ENCODE results near the gene RRP8.

RRP8 gene

DNA sequence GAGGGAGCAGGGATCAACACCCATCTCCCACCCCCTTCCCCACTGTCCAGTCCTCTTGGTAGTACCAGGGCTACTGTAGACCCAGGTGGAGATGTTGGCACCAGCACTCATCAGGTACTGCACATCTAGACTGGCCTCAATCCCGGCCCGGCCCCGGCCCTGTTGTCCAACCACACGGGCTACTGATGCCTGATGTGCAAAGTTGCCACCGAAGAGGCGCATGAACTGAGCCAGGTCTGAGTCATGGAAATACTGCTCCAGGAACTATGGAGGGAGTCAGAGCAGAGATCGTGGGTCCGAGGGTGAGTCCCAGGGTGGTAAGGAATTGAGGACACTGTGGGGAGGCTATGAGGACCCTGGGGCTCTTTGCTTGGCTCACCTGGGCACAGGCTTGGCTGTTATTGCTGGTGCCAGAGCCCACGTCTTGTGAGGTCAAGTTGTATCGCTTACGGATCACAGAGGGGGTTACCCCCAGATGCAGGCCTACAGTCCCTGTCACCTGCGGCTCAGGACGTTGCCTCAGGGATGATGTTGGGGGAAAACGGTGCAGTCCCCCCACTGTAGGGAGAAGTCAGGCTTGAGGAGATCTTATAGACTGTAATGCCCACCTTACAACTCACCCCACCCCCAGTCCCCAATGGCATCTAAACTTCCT lies 13.3 kb upstream of the RRP8 start:
- no peak for DNase-seq

DNA sequence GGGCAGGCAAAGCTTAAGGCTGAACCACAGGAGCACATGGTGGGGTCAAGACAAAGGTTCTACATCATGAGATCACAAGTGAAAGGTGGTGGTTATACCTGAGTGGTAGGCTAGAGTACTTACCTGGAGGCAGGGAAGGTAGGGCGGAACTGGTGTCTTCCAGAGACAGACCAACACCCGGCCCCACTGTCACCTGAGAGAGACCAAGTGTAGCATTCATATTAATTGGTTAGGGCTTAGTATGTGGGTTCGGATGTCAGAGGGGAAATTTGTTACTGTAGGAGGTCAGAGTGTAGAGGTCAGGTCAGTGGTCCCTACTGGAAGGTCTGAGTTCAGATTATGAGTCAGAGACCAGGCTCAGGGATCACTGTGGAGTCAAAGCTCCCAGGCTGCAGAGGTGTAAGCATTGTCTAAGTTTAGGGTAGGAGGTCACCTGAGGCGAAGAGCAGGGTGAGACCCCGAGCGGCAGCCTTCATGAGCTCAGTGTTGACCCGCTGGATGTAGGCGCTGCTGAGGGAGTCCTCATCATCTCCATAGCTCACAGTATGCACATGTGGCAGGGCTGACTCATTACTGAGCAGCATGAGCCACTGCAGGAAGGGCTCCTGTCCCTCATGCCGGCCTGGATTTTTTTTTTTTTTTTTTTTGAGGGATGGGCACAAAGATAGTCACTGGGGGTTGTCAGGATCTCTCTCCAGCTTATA lies 12.6 kb upstream of the RRP8 start:
- no peak for DNase-seq

- DNase-seq: no peak
These were observed 11.6 kb upstream of the RRP8 start for GRCh38 chr11:6615046-6615445.

DNA sequence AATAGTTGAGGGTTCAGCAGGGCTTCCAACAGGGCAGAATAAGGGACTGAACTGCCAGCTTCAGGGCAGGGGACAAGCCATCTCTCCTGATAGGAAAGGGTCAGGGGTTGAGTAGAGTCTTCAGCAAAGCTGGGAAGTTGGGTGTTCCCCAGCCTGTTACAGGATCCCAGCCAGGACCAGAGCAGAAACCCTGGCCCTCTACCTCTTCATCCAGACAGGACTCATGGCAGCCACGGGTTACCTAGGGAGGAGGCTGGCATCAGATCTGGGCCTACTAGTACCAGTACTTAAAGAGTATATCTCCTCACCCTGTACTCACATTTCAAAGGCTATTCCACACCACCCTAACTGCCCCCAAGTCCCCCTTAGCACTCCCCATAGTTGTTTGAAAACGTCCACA lies 11.0 kb upstream of the RRP8 start:
- DNase-seq: no peak

- DNase-seq: no peak
These were observed 10.1 kb upstream of the RRP8 start for GRCh38 chr11:6613496-6613895.

DNA sequence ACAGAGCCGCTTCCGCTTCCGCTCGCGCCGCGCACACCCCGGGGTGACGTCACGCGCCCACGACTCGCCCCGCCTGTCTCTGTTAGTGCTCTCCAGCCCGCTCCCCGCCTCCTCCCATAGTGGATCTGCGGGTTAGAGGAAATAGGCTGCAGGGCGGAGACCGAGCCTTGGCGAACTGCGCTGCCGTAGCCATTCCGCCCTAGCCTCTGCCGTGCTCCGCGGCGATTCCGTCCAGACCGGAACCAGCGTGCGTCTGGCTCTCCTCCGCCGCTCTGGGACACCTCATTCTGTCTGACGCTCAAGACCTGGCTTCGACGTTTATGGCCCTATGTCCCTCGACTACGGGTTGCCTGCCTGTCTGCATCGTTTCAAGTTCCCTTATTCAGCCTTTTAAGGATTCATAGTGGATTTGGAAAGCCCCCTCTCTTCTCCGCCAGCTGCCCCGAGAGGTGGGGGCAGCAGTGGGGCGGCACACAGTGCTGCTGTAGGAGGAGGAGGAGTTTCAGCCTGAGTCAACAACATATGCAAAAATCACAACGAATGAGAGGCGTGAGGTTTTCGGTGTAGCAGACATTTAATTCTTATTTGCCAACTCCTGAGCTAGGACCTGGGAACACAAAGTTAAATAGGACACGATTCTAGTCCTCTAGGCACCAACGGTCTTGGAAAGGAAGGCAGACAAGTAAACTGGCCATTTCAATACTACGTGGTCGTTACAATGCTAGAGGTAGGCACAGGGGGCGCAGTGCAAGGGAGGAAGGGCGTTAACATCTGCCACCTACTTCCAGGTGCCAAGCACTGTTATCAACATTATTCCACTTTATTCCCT lies 9.0 kb upstream of the RRP8 start, which contains the start of gene TAF10:
TSS of gene TAF10 (minus strand) at position 4 of the 829 bp plus-strand sequence. CDS start 27 bp downstream, outside the sequence.
- DNase-seq: peak; percentile 97

DNA sequence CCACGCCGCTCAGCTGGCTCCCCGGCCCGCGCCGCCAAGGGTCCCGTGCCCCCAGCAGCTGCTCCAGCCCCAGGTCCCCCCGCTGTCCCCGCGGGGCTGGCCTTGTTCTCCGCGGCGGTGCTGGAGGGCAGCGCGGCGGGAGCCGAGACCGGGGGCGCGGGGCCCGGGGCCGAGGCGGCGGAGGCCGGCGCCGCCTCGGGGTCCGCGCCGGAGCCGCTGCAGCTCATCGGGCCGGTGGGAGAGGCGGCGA lies 8.5 kb upstream of the RRP8 start:
- no peak for DNase-seq

DNA sequence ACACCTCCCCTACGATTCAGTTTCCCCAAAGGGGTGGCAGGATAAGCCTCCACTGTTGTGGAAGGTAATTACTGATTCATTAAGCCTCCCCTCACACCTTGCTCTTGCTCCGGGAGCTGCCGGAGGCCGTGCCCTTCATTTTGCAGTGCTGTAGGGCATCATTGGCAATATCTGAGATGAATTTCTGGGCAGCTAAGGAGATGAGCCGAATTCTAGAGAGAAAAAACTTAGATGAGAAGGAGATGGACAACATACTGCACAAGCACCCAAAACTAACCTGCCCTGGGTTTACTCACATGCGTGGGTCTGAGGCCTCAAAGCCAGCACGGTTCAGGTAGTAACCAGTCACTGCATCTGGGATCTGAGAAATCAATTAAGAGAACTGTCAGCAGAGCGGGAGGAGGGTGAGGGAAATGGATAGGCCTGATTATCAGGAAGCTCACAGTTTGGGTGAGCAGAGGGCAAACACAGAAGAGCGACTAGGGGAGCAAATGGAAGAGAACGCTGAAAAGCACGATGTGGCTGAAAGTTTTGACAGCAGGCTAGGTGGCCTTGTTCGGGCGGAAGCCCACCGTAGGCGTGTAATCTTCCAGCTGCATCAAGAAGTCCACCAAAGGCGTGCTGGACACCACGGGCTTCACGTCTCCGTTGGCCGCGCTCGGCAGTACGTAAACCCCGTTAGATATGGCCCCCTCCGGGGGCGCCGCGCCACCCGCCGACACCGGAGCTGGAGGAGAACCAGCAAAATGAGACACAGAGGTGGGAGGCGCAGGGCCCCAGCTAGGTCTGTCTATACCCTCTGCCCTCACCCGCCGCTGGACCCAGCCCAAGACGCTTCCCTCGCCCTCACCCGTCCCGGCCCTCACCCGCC lies 7.9 kb upstream of the RRP8 start:
- DNase-seq: peak; percentile 37

DNA sequence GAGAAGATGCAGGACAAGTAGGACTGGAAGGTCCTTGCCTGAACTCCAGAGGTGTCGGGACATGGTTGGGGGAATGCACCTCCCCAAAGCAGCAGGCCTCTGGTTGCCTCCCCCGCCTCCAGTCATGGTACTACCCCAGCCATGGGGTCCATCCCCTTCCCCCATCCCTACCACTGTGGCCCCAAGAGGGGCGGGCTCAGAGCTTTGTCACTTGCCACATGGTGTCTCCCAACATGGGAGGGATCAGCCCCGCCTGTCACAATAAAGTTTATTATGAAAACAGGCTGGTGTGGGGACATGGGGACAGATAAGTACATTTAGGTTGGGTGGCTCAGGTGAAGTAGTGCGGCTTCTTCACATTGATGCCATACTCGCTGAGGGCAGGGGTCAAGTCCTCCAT lies 7.2 kb upstream of the RRP8 start:
- DNase-seq: peak; percentile 41

DNA sequence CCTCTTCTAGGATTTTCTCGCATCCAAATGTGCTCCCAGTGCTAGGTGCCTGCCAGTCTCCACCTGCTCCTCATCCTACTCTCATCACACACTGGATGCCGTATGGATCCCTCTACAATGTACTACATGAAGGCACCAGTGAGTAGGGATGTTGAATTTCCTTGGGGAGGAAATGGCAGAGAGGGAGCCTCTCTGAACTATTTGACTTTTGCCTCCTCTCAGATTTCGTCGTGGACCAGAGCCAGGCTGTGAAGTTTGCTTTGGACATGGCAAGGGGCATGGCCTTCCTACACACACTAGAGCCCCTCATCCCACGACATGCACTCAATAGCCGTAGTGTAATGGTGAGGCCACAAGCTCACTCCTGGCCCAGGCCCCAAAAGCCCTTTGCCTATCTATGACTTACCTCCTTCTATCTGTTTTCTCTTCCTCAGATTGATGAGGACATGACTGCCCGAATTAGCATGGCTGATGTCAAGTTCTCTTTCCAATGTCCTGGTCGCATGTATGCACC lies 6.1 kb upstream of the RRP8 start:
- DNase-seq: peak; percentile 15

DNA sequence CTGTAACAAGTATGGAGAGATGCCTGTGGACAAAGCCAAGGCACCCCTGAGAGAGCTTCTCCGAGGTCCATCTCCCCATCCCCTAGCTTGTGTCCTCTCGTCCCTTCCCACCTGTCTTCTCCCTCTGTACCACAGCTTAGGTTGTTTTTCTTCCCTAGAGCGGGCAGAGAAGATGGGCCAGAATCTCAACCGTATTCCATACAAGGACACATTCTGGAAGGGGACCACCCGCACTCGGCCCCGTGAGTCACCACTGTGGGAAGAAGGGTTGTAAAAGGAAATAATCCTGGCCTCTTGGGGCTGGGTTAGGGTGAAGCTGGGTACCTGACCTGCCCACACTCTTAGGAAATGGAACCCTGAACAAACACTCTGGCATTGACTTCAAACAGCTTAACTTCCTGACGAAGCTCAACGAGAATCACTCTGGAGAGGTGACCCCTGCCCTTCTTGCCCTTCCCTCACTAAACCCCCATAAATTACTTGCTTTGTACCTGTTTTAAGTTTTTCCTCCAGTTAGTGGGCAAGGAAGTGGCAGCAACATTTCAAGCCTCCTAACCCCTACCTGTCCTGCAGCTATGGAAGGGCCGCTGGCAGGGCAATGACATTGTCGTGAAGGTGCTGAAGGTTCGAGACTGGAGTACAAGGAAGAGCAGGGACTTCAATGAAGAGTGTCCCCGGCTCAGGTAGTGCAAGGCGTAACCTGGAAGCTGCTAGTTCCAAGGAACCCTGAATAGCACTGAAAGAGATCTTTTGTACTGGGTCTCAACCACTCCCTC lies 5.5 kb upstream of the RRP8 start:
- peak; percentile 35 for DNase-seq

- no peak for DNase-seq
These were observed 4.6 kb upstream of the RRP8 start for GRCh38 chr11:6608011-6608410.

DNA sequence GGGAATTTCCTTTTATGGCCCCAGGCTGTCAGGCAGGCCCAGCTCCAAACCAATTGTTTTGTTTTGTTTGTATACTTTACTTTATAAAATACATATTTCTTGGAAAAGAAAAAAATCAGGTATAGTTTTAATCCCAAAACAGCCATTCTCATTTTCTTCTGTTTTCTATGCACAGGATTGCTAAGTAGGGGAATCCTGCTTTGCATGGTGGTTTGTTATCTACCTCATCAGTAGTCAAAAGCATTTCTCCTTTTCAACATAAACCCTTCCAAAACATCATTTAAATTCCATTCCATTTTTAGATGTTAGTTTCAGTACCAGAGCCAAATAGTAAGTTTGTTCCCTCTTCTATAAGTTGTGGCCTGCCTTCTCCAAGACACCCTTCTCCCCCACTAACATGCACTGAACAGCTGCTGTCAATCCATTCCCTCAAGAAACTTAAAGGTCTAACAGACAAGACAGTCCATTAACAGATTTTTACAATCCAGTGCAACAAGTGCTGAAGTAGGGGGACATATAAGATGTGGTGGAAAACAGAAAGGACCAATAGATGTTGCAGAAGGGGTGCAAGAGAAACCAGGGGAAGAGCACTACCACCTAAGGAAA lies 3.9 kb upstream of the RRP8 start:
- peak; percentile 15 for DNase-seq

DNA sequence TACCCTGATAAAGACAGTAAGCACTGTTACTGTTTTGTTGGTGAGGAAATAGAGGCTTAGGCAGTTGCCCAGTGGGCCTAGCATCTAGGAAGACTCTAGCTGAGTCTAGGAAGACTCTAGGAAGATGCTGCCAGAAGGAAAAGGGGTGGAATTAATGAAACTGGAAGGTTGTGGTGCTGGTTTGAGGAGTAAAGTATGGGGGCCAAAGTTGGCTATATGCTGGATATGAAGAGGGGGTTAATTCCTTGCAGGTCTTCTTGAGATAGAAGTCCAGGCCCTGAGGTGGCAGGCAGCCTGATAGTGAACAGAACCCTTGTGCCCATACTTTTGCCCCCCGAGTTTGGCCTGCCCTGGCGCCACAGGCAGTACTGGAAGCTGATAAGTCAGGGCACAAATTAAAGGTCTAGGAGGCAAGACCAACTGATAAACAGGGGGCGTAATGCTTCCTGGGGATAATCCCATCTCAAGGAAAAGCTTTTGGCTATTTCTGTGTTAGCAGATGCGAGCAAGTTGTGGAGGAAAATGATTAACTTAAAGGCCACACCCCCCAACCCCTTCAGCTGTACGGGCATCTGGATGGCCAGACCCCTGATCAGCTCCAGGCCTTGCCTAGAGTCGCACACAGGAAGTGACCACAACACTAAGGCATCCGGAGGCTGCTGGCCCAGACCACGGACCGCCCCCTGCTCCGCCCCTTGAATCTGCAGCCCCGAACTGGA lies 3.2 kb upstream of the RRP8 start:
- peak; percentile 91 for DNase-seq

GRCh38 chr11:6604790-6605189 lies 1.4 kb upstream of the RRP8 start:
- no peak for DNase-seq

- DNase-seq: peak; percentile 74
These were observed 738 bp upstream of the RRP8 start for GRCh38 chr11:6604081-6604626.

DNA sequence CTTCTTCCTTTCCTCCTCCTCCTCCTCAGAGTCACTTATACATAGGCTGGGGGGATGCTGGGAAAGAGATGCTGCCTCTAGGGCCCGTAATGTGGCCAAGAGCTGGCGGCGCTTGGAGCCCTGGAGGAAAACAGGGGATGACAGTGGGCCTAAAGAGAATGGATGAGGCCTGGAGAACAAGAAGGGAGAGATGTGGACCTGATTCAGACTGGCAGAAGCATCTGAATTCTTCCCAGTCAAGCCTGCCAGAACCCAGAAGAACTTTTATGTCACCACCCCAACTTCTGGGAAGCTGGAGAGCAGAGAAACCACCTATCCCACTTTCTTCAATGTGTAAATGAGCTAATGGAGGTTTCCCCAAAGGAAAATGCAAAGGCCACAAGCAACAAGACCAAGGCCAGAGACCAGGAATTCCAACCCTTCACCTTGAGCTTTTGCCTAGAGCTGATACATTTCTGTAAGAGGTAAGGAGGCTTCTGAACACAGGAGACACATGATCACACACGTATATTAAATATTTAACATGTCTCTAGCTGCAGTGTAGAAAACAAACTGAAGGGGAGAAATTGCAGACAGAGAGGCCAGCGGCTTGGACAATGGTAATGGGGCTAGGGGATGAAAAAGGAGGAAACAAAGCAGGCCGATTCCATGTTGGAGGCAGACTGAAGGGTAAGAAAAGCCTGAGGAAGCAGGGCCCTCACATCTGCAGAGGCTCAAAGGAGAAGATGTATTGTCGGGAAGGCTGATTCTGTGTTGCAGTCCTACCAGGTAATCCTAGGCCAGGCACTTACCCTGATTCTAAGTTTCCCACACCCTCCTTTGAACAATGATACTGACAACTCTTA lies 1.1 kb downstream of the RRP8 start:
- DNase-seq: peak; percentile 18

- peak; percentile 9 for DNase-seq
These were observed 2.4 kb downstream of the RRP8 start for GRCh38 chr11:6601041-6601461.

DNA sequence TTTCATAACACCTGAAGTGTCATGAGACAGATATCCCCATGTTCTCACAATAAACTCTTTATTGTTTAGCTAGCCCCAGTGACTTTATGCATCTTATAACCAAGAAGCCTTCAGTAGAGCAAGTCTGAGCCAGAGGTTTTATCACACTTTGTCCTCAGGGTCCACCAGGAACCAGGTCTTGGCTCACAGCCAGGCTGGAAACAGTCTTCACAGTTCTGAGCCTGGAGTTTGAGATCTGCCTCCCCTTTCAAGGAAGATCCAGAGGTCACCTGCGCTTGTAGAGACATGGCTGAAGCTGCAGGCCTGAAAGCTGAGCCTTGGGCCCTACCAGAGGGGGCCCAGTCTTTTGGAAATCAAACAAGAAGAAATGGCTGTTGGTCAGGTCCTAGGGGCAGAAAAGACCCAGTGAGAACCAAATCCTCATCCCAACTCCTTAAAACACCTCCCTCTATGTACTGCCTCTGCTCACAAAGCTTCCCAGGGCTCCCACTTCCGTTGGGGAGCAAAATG lies 3.5 kb downstream of the RRP8 start:
- peak; percentile 11 for DNase-seq

Data from right forelimb (tissue), 1 donor.